Measurements from ENCODE around the gene FLNA.

FLNA gene

DNA sequence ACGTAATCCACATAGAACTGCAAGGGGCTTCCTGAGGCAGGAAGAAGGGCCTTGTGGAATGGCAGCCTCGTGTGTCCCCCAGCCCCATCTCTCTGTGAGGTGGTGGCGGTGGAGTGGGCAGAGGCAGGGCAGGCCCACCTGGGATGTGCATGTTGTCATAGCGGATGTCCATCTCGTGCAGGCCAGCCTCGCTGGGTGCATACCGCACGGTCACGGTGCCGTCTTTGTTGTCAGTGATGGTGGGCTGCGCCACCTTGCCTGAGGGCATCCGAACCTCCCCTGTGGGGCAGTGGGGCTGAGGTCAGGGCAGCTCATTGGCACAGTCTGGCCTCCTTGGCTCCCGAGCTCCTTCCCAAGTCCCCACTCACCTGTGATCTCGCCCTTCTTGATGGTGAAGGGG, 20.4 kb downstream of the FLNA start:
- TF ChIP-seq CTCF (IDR thresholded peaks at IDR 0.05; ENCODE audit: borderline replicate concordance, insufficient read depth, low read depth, low read length) = no peak
- no peak overlapping the region for H3K4me3 ChIP-seq (ENCODE audit: low read depth, low read length)

- no peak overlapping the region for H3K4me3 ChIP-seq (ENCODE audit: low read depth, low read length)
- no peak for TF ChIP-seq CTCF (IDR thresholded peaks at IDR 0.05; ENCODE audit: borderline replicate concordance, insufficient read depth, low read depth, low read length)
Observed at GRCh38 chrX:154353172-154353843, 21.1 kb downstream of the FLNA start.

- TF ChIP-seq CTCF (IDR thresholded peaks at IDR 0.05; ENCODE audit: borderline replicate concordance, insufficient read depth, low read depth, low read length) = no peak
- no peak overlapping the region for H3K4me3 ChIP-seq (ENCODE audit: low read depth, low read length)
Observed at GRCh38 chrX:154352466-154352865, 22.0 kb downstream of the FLNA start.

- no peak overlapping the region for H3K4me3 ChIP-seq (ENCODE audit: low read depth, low read length)
- no peak for TF ChIP-seq CTCF (IDR thresholded peaks at IDR 0.05; ENCODE audit: borderline replicate concordance, insufficient read depth, low read depth, low read length)
Observed at GRCh38 chrX:154352012-154352401, 22.4 kb downstream of the FLNA start.

GRCh38 chrX:154351183-154352011, 23.0 kb downstream of the FLNA start:
- no peak for TF ChIP-seq CTCF (IDR thresholded peaks at IDR 0.05; ENCODE audit: borderline replicate concordance, insufficient read depth, low read depth, low read length)
- no peak overlapping the region for H3K4me3 ChIP-seq (ENCODE audit: low read depth, low read length)

DNA sequence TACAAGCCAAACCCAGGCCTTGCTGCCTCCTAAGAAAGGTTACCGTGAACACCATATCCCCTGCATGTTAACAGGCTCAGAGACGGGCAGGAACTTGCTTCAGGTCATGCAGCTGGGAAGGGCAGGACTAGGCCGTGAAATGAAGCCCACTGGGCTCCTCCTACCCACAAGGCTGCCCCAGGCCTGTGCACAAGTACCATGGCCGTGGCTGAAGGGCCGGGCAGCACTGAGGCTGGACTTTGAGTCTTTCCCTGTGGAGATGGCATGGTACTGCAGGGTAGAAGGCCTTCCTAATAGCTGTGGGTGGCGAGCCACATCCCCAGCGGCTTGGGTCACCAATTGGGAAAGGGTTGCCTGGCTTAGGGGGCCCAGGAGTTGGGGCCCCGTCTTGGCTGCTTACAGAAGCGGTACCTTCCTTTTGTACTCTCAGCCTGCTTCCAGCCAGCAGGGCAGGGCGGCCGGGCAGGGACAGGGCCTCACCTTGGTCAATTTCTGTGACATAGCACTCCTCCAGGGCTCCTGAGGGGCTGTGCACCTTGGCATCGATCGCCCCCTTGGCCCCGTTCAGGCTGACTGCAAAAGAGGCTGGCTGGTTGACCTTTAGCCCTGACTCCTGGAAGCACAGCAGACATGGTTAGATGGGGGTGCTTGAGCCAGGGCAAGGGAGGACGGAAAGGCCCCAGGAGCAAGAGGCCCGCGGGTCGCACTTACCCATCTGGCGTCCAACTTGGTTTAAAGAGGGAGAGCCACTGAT, 23.8 kb downstream of the FLNA start:
- no peak overlapping the region for H3K4me3 ChIP-seq (ENCODE audit: low read depth, low read length)
- TF ChIP-seq CTCF (IDR thresholded peaks at IDR 0.05; ENCODE audit: borderline replicate concordance, insufficient read depth, low read depth, low read length) = no peak

Measured in GM12875 (cell line).